ENCODE results near the gene COL16A1.

DNA sequence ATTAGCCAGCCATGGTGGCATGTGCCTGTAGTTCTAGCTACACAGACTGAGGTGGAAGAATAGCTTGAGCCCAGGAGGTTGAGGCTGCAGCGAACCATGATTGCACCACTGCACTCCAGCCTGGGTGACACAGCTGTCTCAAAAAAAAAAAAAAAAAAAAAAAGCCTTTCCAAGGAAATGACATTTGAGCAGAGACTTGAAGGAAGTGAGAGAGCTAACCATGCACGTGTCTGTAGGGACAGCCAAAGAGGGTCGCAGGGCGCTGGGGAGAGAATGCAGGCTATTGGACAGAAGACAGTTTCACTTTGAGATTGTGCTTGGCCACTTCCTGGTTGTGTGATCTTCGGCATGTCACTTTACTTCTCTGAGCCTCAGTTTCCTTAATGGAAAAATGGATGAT, 79.5 kb downstream of the COL16A1 start:
- TF ChIP-seq EZH2 (IDR thresholded peaks at IDR 0.05; ENCODE audit: borderline replicate concordance, low read length), result no peak
- TF ChIP-seq, protein P1, sequence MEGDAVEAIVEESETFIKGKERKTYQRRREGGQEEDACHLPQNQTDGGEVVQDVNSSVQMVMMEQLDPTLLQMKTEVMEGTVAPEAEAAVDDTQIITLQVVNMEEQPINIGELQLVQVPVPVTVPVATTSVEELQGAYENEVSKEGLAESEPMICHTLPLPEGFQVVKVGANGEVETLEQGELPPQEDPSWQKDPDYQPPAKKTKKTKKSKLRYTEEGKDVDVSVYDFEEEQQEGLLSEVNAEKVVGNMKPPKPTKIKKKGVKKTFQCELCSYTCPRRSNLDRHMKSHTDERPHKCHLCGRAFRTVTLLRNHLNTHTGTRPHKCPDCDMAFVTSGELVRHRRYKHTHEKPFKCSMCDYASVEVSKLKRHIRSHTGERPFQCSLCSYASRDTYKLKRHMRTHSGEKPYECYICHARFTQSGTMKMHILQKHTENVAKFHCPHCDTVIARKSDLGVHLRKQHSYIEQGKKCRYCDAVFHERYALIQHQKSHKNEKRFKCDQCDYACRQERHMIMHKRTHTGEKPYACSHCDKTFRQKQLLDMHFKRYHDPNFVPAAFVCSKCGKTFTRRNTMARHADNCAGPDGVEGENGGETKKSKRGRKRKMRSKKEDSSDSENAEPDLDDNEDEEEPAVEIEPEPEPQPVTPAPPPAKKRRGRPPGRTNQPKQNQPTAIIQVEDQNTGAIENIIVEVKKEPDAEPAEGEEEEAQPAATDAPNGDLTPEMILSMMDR (conservative IDR thresholded peaks at IDR 0.05 in 1 of 2, IDR thresholded peaks at IDR 0.05 in 1 of 2; ENCODE audit: extremely low read depth in 1 of 2, insufficient read depth in 1 of 2, low read depth in 1 of 2, low read length in 2 of 2), result no peak
